ENCODE results near the gene RPL35. TPM values are rescaled to one million over a fixed set of nuclear protein-coding genes. Genes with fewer than 3 reads are reported as not detected.
"Not testable (repeated sequence)": the region's sequence is repeated elsewhere in the genome, so short reads cannot be mapped to it uniquely, and the experiment has no call there.

RPL35 gene
- polyA plus RNA-seq, 4 donors, result 763 to 1,347 (median 976) TPM

GRCh38 chr9:124853605-124854143 lies 8.1 kb downstream of the RPL35 start:
- no peak for DNase-seq (ENCODE audit: low read depth in 4 of 4, low spot score in 2 of 4)

GRCh38 chr9:124852829-124853531 lies 8.8 kb downstream of the RPL35 start, which contains the start of gene WDR38:
WDR38 (plus strand) TSS chr9:124853460; CDS start chr9:124853532, 72 bp downstream.
- DNase-seq (ENCODE audit: low read depth in 4 of 4, low spot score in 2 of 4), result peak in 1 of 4 donors; percentile 55

- DNase-seq (ENCODE audit: low read depth in 4 of 4, low spot score in 2 of 4), result no peak
These were observed 9.5 kb downstream of the RPL35 start for GRCh38 chr9:124852121-124852828.

- DNase-seq (ENCODE audit: low read depth in 4 of 4, low spot score in 2 of 4), result no peak
These were observed 12.0 kb downstream of the RPL35 start for GRCh38 chr9:124849801-124850200.

GRCh38 chr9:124846969-124847368 lies 14.8 kb downstream of the RPL35 start:
- no peak for DNase-seq (ENCODE audit: low read depth in 4 of 4, low spot score in 2 of 4)

- not testable (repeated sequence) for DNase-seq (ENCODE audit: low read depth in 4 of 4, low spot score in 2 of 4)
These were observed 15.3 kb downstream of the RPL35 start for GRCh38 chr9:124846467-124846866.

- DNase-seq (ENCODE audit: low read depth in 4 of 4, low spot score in 2 of 4), result no peak
These were observed 17.5 kb downstream of the RPL35 start for GRCh38 chr9:124844291-124844690.

- no peak for DNase-seq (ENCODE audit: low read depth in 4 of 4, low spot score in 2 of 4)
These were observed 18.2 kb downstream of the RPL35 start for GRCh38 chr9:124843456-124844034.

GRCh38 chr9:124841075-124841821 lies 20.5 kb downstream of the RPL35 start:
- no peak for DNase-seq (ENCODE audit: low read depth in 4 of 4, low spot score in 2 of 4)

- DNase-seq (ENCODE audit: low read depth in 4 of 4, low spot score in 2 of 4), result no peak
These were observed 21.4 kb downstream of the RPL35 start for GRCh38 chr9:124840300-124840833.

GRCh38 chr9:124839612-124840299 lies 22.0 kb downstream of the RPL35 start:
- no peak for DNase-seq (ENCODE audit: low read depth in 4 of 4, low spot score in 2 of 4)

GRCh38 chr9:124838567-124839275 lies 23.0 kb downstream of the RPL35 start:
- not testable (repeated sequence) for DNase-seq (ENCODE audit: low read depth in 4 of 4, low spot score in 2 of 4)

GRCh38 chr9:124838132-124838531 lies 23.6 kb downstream of the RPL35 start:
- not testable (repeated sequence) for DNase-seq (ENCODE audit: low read depth in 4 of 4, low spot score in 2 of 4)

GRCh38 chr9:124835026-124835557 lies 26.7 kb downstream of the RPL35 start:
- peak in 1 of 4 donors; percentile 45 for DNase-seq (ENCODE audit: low read depth in 4 of 4, low spot score in 2 of 4)

GRCh38 chr9:124834591-124834990 lies 27.2 kb downstream of the RPL35 start:
- no peak for DNase-seq (ENCODE audit: low read depth in 4 of 4, low spot score in 2 of 4)

- no peak for DNase-seq (ENCODE audit: low read depth in 4 of 4, low spot score in 2 of 4)
These were observed 30.0 kb downstream of the RPL35 start for GRCh38 chr9:124831642-124832364.

GRCh38 chr9:124830593-124830992 lies 31.2 kb downstream of the RPL35 start:
- no peak for DNase-seq (ENCODE audit: low read depth in 4 of 4, low spot score in 2 of 4)

GRCh38 chr9:124829334-124829669 lies 32.5 kb downstream of the RPL35 start:
- DNase-seq (ENCODE audit: low read depth in 4 of 4, low spot score in 2 of 4), result no peak

Measured in left renal cortex interstitium (tissue), 4 donors.